Measurements from ENCODE around the gene TFEB. TPM values are rescaled to one million over a fixed set of nuclear protein-coding genes. Genes with fewer than 3 reads are reported as not detected.

TFEB gene
- total and polyA plus RNA-seq, 2 experiments from 2014 or later, result 34.0 to 41.0 TPM

- Histone ChIP-seq H3K4me1 (ENCODE audit: low read depth) (peaks cover 47% of the 10 kb centered on the region), H3K9me3 (ENCODE audit: low read depth) (no peaks in the 10 kb centered on the region), H3K27me3 (no peaks in the 10 kb centered on the region), H3K36me3 (no peaks in the 10 kb centered on the region), H3K27ac (peak overlapping the region; percentile 60), H3K4me3 (no peak overlapping the region)
- TF ChIP-seq CTCF (IDR thresholded peaks at IDR 0.05; ENCODE audit: low read depth, low read length), result no peak
- DNase-seq (ENCODE audit: low read depth in 1 of 2, low spot score in 1 of 2), result no peak
Measured at GRCh38 chr6:41713159-41713649, 22.2 kb downstream of the TFEB start.

DNA sequence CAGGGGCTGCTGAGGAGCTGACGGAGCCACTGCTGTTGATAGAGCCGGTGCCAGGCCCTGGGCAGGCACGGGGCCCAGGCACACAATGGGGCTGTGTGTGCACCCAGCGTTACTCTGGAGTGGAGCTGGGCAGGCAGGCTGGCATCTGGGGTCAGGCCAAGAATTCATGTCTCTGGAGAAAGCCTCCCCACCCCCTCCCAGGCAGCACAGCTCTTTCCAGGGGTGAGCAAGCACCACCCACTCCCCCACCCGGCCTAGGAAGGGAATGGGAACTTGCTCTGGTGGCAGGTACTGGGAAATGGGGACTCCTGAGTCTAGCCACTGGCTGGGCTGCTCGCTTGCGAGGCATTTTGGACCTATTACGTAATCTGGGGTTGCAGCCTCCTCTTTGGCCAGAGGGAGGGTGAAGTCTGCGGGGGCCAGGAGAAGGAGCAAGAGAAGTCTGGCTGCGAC, 22.7 kb downstream of the TFEB start:
- Histone ChIP-seq H3K27me3 (no peaks in the 10 kb centered on the region), H3K27ac (no peak overlapping the region), H3K9me3 (ENCODE audit: low read depth) (no peaks in the 10 kb centered on the region), H3K4me3 (no peak overlapping the region), H3K4me1 (ENCODE audit: low read depth) (peaks cover 42% of the 10 kb centered on the region), H3K36me3 (no peaks in the 10 kb centered on the region)
- TF ChIP-seq CTCF (IDR thresholded peaks at IDR 0.05; ENCODE audit: low read depth, low read length), result no peak
- DNase-seq (ENCODE audit: low read depth in 1 of 2, low spot score in 1 of 2), result no peak

DNA sequence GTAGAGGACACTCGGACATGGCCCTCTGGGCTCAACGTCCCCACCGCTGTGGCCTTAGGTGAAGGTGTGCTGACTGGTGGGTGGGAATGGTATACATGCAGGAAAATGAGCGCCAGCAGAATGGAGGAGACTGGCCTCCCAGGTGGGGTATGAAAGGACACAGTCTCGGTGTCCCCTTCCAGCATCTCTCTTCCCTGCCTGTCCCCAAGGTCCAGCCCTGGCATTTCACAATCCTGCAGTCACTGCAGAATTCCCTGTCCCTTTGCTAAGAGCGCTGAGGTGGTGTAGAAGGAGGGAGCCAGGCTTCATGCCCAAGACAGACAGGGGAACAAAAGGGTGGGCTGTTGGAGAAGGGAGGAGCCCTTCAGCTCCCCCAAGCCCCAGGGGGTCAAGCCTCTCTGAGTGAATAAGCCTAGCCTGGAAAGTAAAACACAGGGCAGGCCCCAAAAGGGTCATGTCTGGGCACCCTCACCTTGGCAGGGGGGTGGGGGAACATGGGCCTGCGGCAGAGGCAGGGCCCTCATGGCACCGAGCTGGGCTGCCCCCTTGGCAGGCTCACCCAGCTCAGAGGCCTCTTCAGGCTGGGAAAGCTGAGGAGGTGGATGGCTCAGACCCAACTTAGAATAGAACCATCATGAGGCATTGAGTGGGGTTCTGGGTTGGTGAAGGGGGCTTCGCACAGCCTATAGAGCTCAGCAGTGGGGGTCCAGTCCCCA, 23.9 kb downstream of the TFEB start:
- Histone ChIP-seq H3K9me3 (ENCODE audit: low read depth) (no peaks in the 10 kb centered on the region), H3K27ac (no peak overlapping the region), H3K36me3 (no peaks in the 10 kb centered on the region), H3K27me3 (no peaks in the 10 kb centered on the region), H3K4me3 (no peak overlapping the region), H3K4me1 (ENCODE audit: low read depth) (peaks cover 35% of the 10 kb centered on the region)
- no peak for TF ChIP-seq CTCF (IDR thresholded peaks at IDR 0.05; ENCODE audit: low read depth, low read length)
- DNase-seq (ENCODE audit: low read depth in 1 of 2, low spot score in 1 of 2), result no peak

GRCh38 chr6:41709375-41709774, 26.0 kb downstream of the TFEB start:
- DNase-seq (ENCODE audit: low read depth in 1 of 2, low spot score in 1 of 2), result no peak
- Histone ChIP-seq H3K27me3 (no peaks in the 10 kb centered on the region), H3K4me1 (ENCODE audit: low read depth) (peaks cover 36% of the 10 kb centered on the region), H3K36me3 (no peaks in the 10 kb centered on the region), H3K27ac (no peak overlapping the region), H3K9me3 (ENCODE audit: low read depth) (no peaks in the 10 kb centered on the region), H3K4me3 (no peak overlapping the region)
- no peak for TF ChIP-seq CTCF (IDR thresholded peaks at IDR 0.05; ENCODE audit: low read depth, low read length)

- DNase-seq (ENCODE audit: low read depth in 1 of 2, low spot score in 1 of 2), result no peak
- no peak overlapping the region for H3K4me3 ChIP-seq
- TF ChIP-seq CTCF (IDR thresholded peaks at IDR 0.05; ENCODE audit: low read depth, low read length), result no peak
- H3K27me3 ChIP-seq, result no peaks in the 10 kb centered on the region
- H3K9me3 ChIP-seq (ENCODE audit: low read depth), result no peaks in the 10 kb centered on the region
- peaks cover 34% of the 10 kb centered on the region for H3K4me1 ChIP-seq (ENCODE audit: low read depth)
- H3K27ac ChIP-seq, result no peak overlapping the region
- H3K36me3 ChIP-seq, result no peaks in the 10 kb centered on the region
Measured at GRCh38 chr6:41708856-41709255, 26.6 kb downstream of the TFEB start.

All from cardiac muscle cell (in vitro differentiated cells and primary cell).